Measurements from ENCODE around the gene CDHR4. TPM values are rescaled to one million over a fixed set of nuclear protein-coding genes. Genes with fewer than 3 reads are reported as not detected.

Gene CDHR4
- total RNA-seq, 1 experiment from 2014 or later: not detected

- H3F3A ChIP-seq (ENCODE audit: low read length, unreplicated experiment): no peaks in the 10 kb centered on the region
- no peak overlapping the region for H3K4me3 ChIP-seq (ENCODE audit: low read length)
- no peak overlapping the region for H3K27ac ChIP-seq (ENCODE audit: low read length)
- ATAC-seq (no peak), DNase-seq (peak; percentile 47)
- no peaks in the 10 kb centered on the region for H4K20me1 ChIP-seq (ENCODE audit: low read length)
- no peak overlapping the region for H3K4me2 ChIP-seq (ENCODE audit: low read length)
- ChIA-PET POLR2A (ENCODE audit: unreplicated experiment) (no interaction called here), CTCF (no interaction called here)
- intact Hi-C loops (cut with micrococcal nuclease): no loop called here
- H3K9me3 ChIP-seq (ENCODE audit: low read length): no peaks in the 10 kb centered on the region
- H3K36me3 ChIP-seq (ENCODE audit: low read depth, low read length): no peaks in the 10 kb centered on the region
- no peaks in the 10 kb centered on the region for H3K27me3 ChIP-seq (ENCODE audit: low read length)
- no TSS peak for BruUV-seq (replicated peaks)
- no peak overlapping the region for H3K9ac ChIP-seq (ENCODE audit: low read length)
- H3K79me2 ChIP-seq (ENCODE audit: low read length): peaks cover 5% of the 10 kb centered on the region
- H3K9me2 ChIP-seq (replicated peaks; ENCODE audit: low read length): no peaks in the 10 kb centered on the region
- H3K4me1 ChIP-seq (ENCODE audit: insufficient read depth, low read length): peaks cover 7% of the 10 kb centered on the region
- TF ChIP-seq EZH2phosphoT487 (IDR thresholded peaks at IDR 0.05; ENCODE audit: borderline replicate concordance, low read length) (no peak), CTCF (conservative IDR thresholded peaks at IDR 0.05; ENCODE audit: low read depth, low read length) (no peak), EZH2 (IDR thresholded peaks at IDR 0.05; ENCODE audit: low read length, unreplicated experiment) (no peak)
- H2AFZ ChIP-seq (ENCODE audit: low read length): no peak overlapping the region
Observed at GRCh38 chr3:49790626-49791411, 8.9 kb downstream of the CDHR4 start.

- intact Hi-C loops (cut with micrococcal nuclease): loop anchor here (5.0 kb wide), 1 partner anchor 114 kb away; the partner anchor contains the start of gene MST1R
Observed at GRCh38 chr3:49788056-49788455, 11.6 kb downstream of the CDHR4 start.

More at GRCh38 chr3:49788056-49788455, 11.6 kb downstream of the CDHR4 start:
- Histone ChIP-seq H3K9me2 (replicated peaks; ENCODE audit: low read length) (no peaks in the 10 kb centered on the region), H3K27me3 (ENCODE audit: low read length) (no peaks in the 10 kb centered on the region), H3K36me3 (ENCODE audit: low read depth, low read length) (no peaks in the 10 kb centered on the region), H3F3A (ENCODE audit: low read length, unreplicated experiment) (no peaks in the 10 kb centered on the region), H3K9ac (ENCODE audit: low read length) (no peak overlapping the region), H3K27ac (ENCODE audit: low read length) (no peak overlapping the region), H3K79me2 (ENCODE audit: low read length) (peaks cover 31% of the 10 kb centered on the region), H3K4me3 (ENCODE audit: low read length) (no peak overlapping the region), H3K4me1 (ENCODE audit: insufficient read depth, low read length) (peaks cover 14% of the 10 kb centered on the region), H3K4me2 (ENCODE audit: low read length) (no peak overlapping the region), H2AFZ (ENCODE audit: low read length) (no peak overlapping the region), H3K9me3 (ENCODE audit: low read length) (no peaks in the 10 kb centered on the region), H4K20me1 (ENCODE audit: low read length) (no peaks in the 10 kb centered on the region)
- ChIA-PET POLR2A (ENCODE audit: unreplicated experiment) (no interaction called here), CTCF (no interaction called here)
- no TSS peak for BruUV-seq (replicated peaks)
- DNase-seq (no peak), ATAC-seq (no peak)
- no peak for TF ChIP-seq CTCF (conservative IDR thresholded peaks at IDR 0.05; ENCODE audit: low read depth, low read length)
- no peak for TF ChIP-seq EZH2 (IDR thresholded peaks at IDR 0.05; ENCODE audit: low read length, unreplicated experiment)
- TF ChIP-seq EZH2phosphoT487 (IDR thresholded peaks at IDR 0.05; ENCODE audit: borderline replicate concordance, low read length): no peak
